Hepatocyte (in vitro differentiated cells): ENCODE results near the gene REN. TPM values are rescaled to one million over a fixed set of nuclear protein-coding genes. Genes with fewer than 3 reads are reported as not detected.

ENCODE experiments used
- DNase-seq: peaks from one replicate; pipeline ENCODE4 v3.0.0-alpha.2; 2016; ENCODE audit warnings: low spot score
- H2AFZ ChIP-seq: fragments of 200-600 bp; sonication (generic); 2 replicates; pipeline ENCODE4 v1.6.0; 2016; ENCODE audit warnings: antibody characterized with exemption, mild to moderate bottlenecking
- H3K27ac ChIP-seq: fragments of 200-600 bp; sonication (generic); 2 replicates; pipeline ENCODE4 v1.5.1; 2016; ENCODE audit warnings: mild to moderate bottlenecking
- H3K27me3 ChIP-seq: fragments of 200-600 bp; sonication (generic); 2 replicates; pipeline ENCODE4 v1.6.1; 2016
- H3K36me3 ChIP-seq: fragments of 200-600 bp; sonication (generic); replicated peaks from 2 replicates; pipeline ENCODE4 v1.5.1; 2016; ENCODE audit warnings: low read depth; ENCODE audit not compliant: insufficient read depth
- H3K4me1 ChIP-seq: fragments of 200-600 bp; sonication (generic); 2 replicates; pipeline ENCODE4 v1.5.1; 2016; ENCODE audit warnings: mild to moderate bottlenecking, moderate library complexity; ENCODE audit not compliant: insufficient read depth
- H3K4me2 ChIP-seq: fragments of 200-600 bp; sonication (generic); 2 replicates; pipeline ENCODE4 v1.6.0; 2016
- H3K4me3 ChIP-seq: fragments of 200-600 bp; sonication (generic); 2 replicates; pipeline ENCODE4 v1.5.1; 2016; ENCODE audit warnings: mild to moderate bottlenecking
- H3K79me2 ChIP-seq: fragments of 200-600 bp; sonication (generic); 2 replicates; pipeline ENCODE4 v1.6.0; 2017; ENCODE audit warnings: mild to moderate bottlenecking
- H3K9me2 ChIP-seq: fragments of 200-600 bp; sonication (generic); replicated peaks from 2 replicates; pipeline ENCODE4 v1.6.0; 2017; ENCODE audit warnings: mild to moderate bottlenecking; ENCODE audit not compliant: insufficient read depth
- H3K9me3 ChIP-seq: fragments of 200-600 bp; sonication (generic); 2 replicates; pipeline ENCODE4 v1.5.1; 2016; ENCODE audit warnings: low read depth, mild to moderate bottlenecking
- H4K20me1 ChIP-seq: fragments of 200-600 bp; sonication (generic); 2 replicates; pipeline ENCODE4 v1.6.0; 2016; ENCODE audit warnings: mild to moderate bottlenecking; ENCODE audit not compliant: insufficient read depth, poor library complexity, severe bottlenecking
- EZH2 ChIP-seq: fragments of 200-600 bp; sonication (generic); IDR thresholded peaks from 2 replicates; pipeline ENCODE4 v1.6.1; 2016; ENCODE audit warnings: antibody characterized with exemption, mild to moderate bottlenecking, borderline replicate concordance
- EZH2phosphoT487 ChIP-seq: fragments of 200-600 bp; sonication (generic); IDR thresholded peaks from one replicate; pipeline ENCODE4 v1.6.1; 2018; ENCODE audit warnings: antibody characterized with exemption, mild to moderate bottlenecking, low read depth, moderate library complexity; ENCODE audit not compliant: unreplicated experiment, severe bottlenecking
- WGBS: methylation state at CpG from one replicate; pipeline ENCODE4 v1.1.6; 2016; ENCODE audit warnings: low lambda C conversion rate; ENCODE audit errors: missing lambda C conversion rate; 5-methylcytosine and 5-hydroxymethylcytosine counted together
- polyA plus RNA-seq: library from polyadenylated mRNA; unstranded; fragments of >200 nt; fragmentation: Nextera tagmentation; extraction: Ambion mirVana; gene quantifications from 2 replicates; pipeline ENCODE4 v1.2.1, GENCODE V29; 2016
- total RNA-seq: library from RNA; depleted of rRNA; stranded (reverse); fragments of >200 nt; gene quantifications from 2 replicates; pipeline ENCODE4 v1.2.3, GENCODE V29; 2014
- TF ChIP-seq, protein P1 (sequence below): fragments of 200-600 bp; sonication (generic); IDR thresholded peaks from 2 replicates; pipeline ENCODE4 v1.5.1; 2016; ENCODE audit warnings: antibody characterized with exemption, mild to moderate bottlenecking; ENCODE audit not compliant: poor library complexity

Gene REN
- total and polyA plus RNA-seq, 2 experiments from 2014 or later: 15.4 to 18.4 TPM

GRCh38 chr1:204132718-204133117 lies 33.4 kb downstream of the REN start:
- no peaks in the 10 kb centered on the region for H3K79me2 ChIP-seq
- no peak overlapping the region for H3K4me3 ChIP-seq
- no peaks in the 10 kb centered on the region for H3K36me3 ChIP-seq
- no peak for TF ChIP-seq EZH2phosphoT487
- TF ChIP-seq, protein P1, sequence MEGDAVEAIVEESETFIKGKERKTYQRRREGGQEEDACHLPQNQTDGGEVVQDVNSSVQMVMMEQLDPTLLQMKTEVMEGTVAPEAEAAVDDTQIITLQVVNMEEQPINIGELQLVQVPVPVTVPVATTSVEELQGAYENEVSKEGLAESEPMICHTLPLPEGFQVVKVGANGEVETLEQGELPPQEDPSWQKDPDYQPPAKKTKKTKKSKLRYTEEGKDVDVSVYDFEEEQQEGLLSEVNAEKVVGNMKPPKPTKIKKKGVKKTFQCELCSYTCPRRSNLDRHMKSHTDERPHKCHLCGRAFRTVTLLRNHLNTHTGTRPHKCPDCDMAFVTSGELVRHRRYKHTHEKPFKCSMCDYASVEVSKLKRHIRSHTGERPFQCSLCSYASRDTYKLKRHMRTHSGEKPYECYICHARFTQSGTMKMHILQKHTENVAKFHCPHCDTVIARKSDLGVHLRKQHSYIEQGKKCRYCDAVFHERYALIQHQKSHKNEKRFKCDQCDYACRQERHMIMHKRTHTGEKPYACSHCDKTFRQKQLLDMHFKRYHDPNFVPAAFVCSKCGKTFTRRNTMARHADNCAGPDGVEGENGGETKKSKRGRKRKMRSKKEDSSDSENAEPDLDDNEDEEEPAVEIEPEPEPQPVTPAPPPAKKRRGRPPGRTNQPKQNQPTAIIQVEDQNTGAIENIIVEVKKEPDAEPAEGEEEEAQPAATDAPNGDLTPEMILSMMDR: no peak
- no peak for TF ChIP-seq EZH2
- H3K27me3 ChIP-seq: no peaks in the 10 kb centered on the region
- no peak overlapping the region for H3K4me2 ChIP-seq
- no peak overlapping the region for H3K27ac ChIP-seq
- WGBS: 92% methylated on average over 6 of the region's 6 CpGs
- no peaks in the 10 kb centered on the region for H3K9me3 ChIP-seq
- peaks cover 20% of the 10 kb centered on the region for H3K4me1 ChIP-seq
- DNase-seq: no peak
- no peaks in the 10 kb centered on the region for H4K20me1 ChIP-seq
- H2AFZ ChIP-seq: no peak overlapping the region
- no peaks in the 10 kb centered on the region for H3K9me2 ChIP-seq

DNA sequence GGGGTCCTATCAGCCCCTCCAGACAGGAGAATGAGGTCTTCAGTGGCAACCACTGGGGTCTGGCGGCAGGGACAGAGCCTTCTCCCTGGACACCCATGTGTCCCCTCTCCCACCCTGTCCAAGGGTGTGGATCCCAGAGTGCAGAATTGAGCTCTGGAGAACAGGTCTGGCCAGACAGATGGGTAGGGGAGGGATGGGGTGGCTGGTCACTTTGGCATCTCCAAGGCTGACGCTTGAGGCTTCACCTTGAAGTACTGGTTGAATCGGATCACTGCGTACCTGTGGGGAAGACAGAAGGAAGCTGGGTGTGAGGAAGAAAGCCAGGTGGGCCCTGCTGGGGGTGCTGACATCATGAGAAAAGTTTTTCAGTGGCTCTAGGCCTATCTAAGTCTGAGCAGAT lies 34.2 kb downstream of the REN start:
- WGBS: 94% methylated on average over 4 of the region's 4 CpGs
- Histone ChIP-seq H3K4me3 (no peak overlapping the region), H2AFZ (no peak overlapping the region), H3K27me3 (no peaks in the 10 kb centered on the region), H3K79me2 (no peaks in the 10 kb centered on the region), H3K4me1 (peaks cover 26% of the 10 kb centered on the region), H3K36me3 (no peaks in the 10 kb centered on the region), H3K9me3 (no peaks in the 10 kb centered on the region), H3K4me2 (no peak overlapping the region), H4K20me1 (no peaks in the 10 kb centered on the region), H3K27ac (no peak overlapping the region), H3K9me2 (no peaks in the 10 kb centered on the region)
- DNase-seq: no peak
- TF ChIP-seq, protein P1: no peak
- TF ChIP-seq EZH2phosphoT487: no peak
- no peak for TF ChIP-seq EZH2

DNA sequence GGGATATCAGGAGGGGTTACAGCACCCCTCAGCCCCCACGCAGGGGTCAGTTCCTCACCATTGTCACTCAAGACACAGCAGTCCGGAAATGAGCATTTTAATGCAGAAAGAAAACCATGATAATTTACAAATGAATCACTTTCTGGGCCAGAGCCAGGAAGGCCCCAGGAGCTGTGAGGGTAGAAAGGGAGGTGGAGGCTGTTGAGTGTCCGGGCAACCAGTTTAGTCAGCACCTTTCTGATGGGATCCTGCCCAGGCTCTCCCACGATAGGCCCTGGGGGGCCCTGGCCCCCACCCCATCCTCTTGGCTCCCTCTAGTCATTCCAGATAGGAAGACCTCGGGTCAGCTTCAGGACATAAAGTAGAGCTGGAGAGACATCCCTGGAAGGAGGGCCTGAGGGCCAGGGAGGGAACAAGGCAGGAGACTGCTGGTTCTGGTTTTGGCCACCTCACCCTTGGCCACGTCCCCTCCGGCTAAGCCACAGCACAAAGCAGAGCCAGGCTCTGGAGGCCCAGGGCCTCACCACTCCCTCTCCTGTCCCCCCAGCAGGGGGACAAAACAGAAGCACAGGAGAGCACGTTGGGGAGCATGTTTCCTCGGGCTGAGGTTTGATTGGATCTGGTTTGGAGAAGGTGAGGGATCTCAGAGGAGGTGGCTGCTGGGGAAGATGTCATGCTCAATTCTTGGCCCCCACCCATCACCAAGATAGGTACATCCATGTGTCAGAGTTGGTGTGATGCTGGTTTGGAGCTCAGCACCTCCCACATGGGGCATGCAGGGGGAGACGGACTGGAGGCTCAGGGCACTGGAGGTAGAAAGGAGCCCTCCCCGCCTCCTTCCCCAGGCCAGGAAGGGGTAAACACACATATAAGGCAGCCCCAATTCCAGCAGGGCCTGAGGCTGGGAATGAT lies 34.9 kb downstream of the REN start:
- Histone ChIP-seq H3K27me3 (no peaks in the 10 kb centered on the region), H3K4me1 (peaks cover 27% of the 10 kb centered on the region), H3K4me3 (no peak overlapping the region), H3K9me2 (no peaks in the 10 kb centered on the region), H3K27ac (peak overlapping the region; percentile 60), H3K36me3 (no peaks in the 10 kb centered on the region), H2AFZ (no peak overlapping the region), H3K79me2 (no peaks in the 10 kb centered on the region), H3K4me2 (no peak overlapping the region), H3K9me3 (no peaks in the 10 kb centered on the region), H4K20me1 (no peaks in the 10 kb centered on the region)
- TF ChIP-seq EZH2phosphoT487: no peak
- TF ChIP-seq EZH2: no peak
- TF ChIP-seq, protein P1: no peak
- peak; percentile 56 for DNase-seq
- 75% methylated on average over 11 of the region's 11 CpGs for WGBS
